K562 (cell line): ENCODE measurements around the gene KIZ. TPM values are rescaled to one million over a fixed set of nuclear protein-coding genes. Genes with fewer than 3 reads are reported as not detected.

Experiments used
- ATAC-seq: fragments of 200-7000 bp; cut with Tn5 transposase; 3 replicates; pipeline ENCODE4 v1.9.1; 2020; ENCODE audit warnings: moderate library complexity
- BruUV-seq: library from RNA; stranded (reverse); fragments of 400-500 nt; replicated peaks from 2 replicates; lab custom pipeline; 2021; lab: Mats Ljungman, UMichigan
- CTCF ChIA-PET: fragments of 300-600 bp; formaldehyde crosslinking; extraction: SDS; loops from one replicate; lab custom pipeline; 2021; ENCODE audit warnings: low intra/inter-chr PET ratio; lab: Yijun Ruan, JAX
- POLR2A ChIA-PET: fragments of 300-600, 350-650 bp; sonication (Branson Sonifier 250); formaldehyde crosslinking; extraction: SDS; loops from one replicate; lab custom pipeline; 2021; ENCODE audit warnings: antibody characterized with exemption, inconsistent platforms; lab: Yijun Ruan, JAX
- DNase-seq, 4 experiments: peaks; one replicate each; pipeline versions ENCODE4 v3.0.0 to v3.0.0-alpha.2; 2011 to 2018; ENCODE audit warnings: low spot score in 3 of 4, mixed read lengths in 3 of 4; ENCODE audit errors: extremely low read depth in 1 of 4
- FAIRE-seq: peaks from 2 replicates; lab custom pipeline; 2011; peaks lifted over from hg19 to GRCh38; lab: Jason Lieb, UNC
- H2AFZ ChIP-seq: 2 replicates; pipeline ENCODE4 v1.6.0; 2011; ENCODE audit warnings: low read depth, low read length, control low read depth, inconsistent platforms
- H3K27ac ChIP-seq: fragments of 200-600 bp; 3 replicates; pipeline ENCODE4 v1.8.0; 2011; ENCODE audit warnings: low read depth, mild to moderate bottlenecking, control low read depth, inconsistent platforms, low read length, moderate library complexity, mixed read lengths; ENCODE audit errors: extremely low read depth
- H3K27me3 ChIP-seq, 2 experiments: fragments of 300-600 bp in 1 of 2; 2 replicates in 1 of 2; 3 replicates in 1 of 2; pipeline versions ENCODE4 v1.6.0 to v1.8.0; 2011; ENCODE audit warnings: inconsistent platforms in 2 of 2, low read length in 2 of 2, mild to moderate bottlenecking in 1 of 2, mixed read lengths in 1 of 2, moderate library complexity in 1 of 2; ENCODE audit not compliant: control insufficient read depth in 2 of 2, insufficient read depth in 2 of 2
- H3K36me3 ChIP-seq: fragments of 300-600 bp; 3 replicates; pipeline ENCODE4 v1.8.0; 2011; ENCODE audit warnings: mild to moderate bottlenecking, low read length, inconsistent platforms; ENCODE audit not compliant: control insufficient read depth, insufficient read depth
- H3K4me1 ChIP-seq, 2 experiments: fragments of 200-600 bp in 1 of 2; replicated peaks in 1 of 2; 2 replicates in 1 of 2; 3 replicates in 1 of 2; pipeline versions ENCODE4 v1.5.1 to v1.8.0; 2011; ENCODE audit warnings: inconsistent platforms in 2 of 2, low read length in 2 of 2, mild to moderate bottlenecking in 1 of 2, mixed read lengths in 1 of 2, moderate library complexity in 1 of 2; ENCODE audit not compliant: control insufficient read depth in 2 of 2, insufficient read depth in 2 of 2
- H3K4me2 ChIP-seq: 2 replicates; pipeline ENCODE4 v1.6.1; 2011; ENCODE audit warnings: low read length, control low read depth, inconsistent platforms, mixed read lengths; ENCODE audit not compliant: insufficient read depth
- H3K4me3 ChIP-seq: fragments of 200-600 bp; sonication (generic), shearing (Covaris generic); 2 replicates; pipeline ENCODE4 v1.5.1; 2016; ENCODE audit warnings: control low read depth, inconsistent platforms
- H3K79me2 ChIP-seq: fragments of 200-600 bp; 3 replicates; pipeline ENCODE4 v1.8.0; 2011; ENCODE audit warnings: low read length, inconsistent platforms; ENCODE audit not compliant: control insufficient read depth, insufficient read depth
- H3K9ac ChIP-seq, 2 experiments: 2 replicates each; pipeline versions ENCODE4 v1.6.0 to v1.6.1; 2011; ENCODE audit warnings: low read depth in 2 of 2, low read length in 2 of 2, control low read depth in 1 of 2, inconsistent platforms in 1 of 2, mild to moderate bottlenecking in 1 of 2, mixed read lengths in 1 of 2; ENCODE audit not compliant: insufficient read depth in 1 of 2
- H3K9me1 ChIP-seq: one replicate; pipeline ENCODE4 v1.6.0; 2011; ENCODE audit warnings: inconsistent platforms, mild to moderate bottlenecking, low read length, moderate library complexity; ENCODE audit not compliant: control insufficient read depth, insufficient read depth
- H3K9me3 ChIP-seq: replicated peaks from 2 replicates; pipeline ENCODE4 v1.5.1; 2011; ENCODE audit warnings: low read depth, low read length, inconsistent platforms; ENCODE audit not compliant: control insufficient read depth, insufficient read depth
- H4K20me1 ChIP-seq: replicated peaks from 2 replicates; pipeline ENCODE4 v1.6.1; 2011; ENCODE audit warnings: low read length, inconsistent platforms, mixed read lengths; ENCODE audit not compliant: control insufficient read depth, insufficient read depth
- HLTF ChIP-seq: fragments of 450-650 bp; IDR thresholded peaks from 2 replicates; pipeline ENCODE4 v1.6.1; 2016
- RB1 ChIP-seq: fragments of 450-650 bp; IDR thresholded peaks from 2 replicates; pipeline ENCODE4 v1.6.1; 2017; ENCODE audit warnings: low read depth, mild to moderate bottlenecking
- RERE ChIP-seq: sonication (generic); formaldehyde crosslinking; IDR thresholded peaks from 2 replicates; pipeline ENCODE4 v1.8.0; 2023; ENCODE audit warnings: missing genetic modification reagents, mild to moderate bottlenecking, borderline replicate concordance
- RFX5 ChIP-seq: IDR thresholded peaks from 2 replicates; pipeline ENCODE4 v1.6.1; 2011; ENCODE audit warnings: low read depth, mild to moderate bottlenecking, improper control_type of control experiment, low read length
- SMAD3 ChIP-seq: fragments of 450-650 bp; formaldehyde crosslinking; conservative IDR thresholded peaks from 2 replicates; pipeline ENCODE4 v1.4.0; 2020; ENCODE audit warnings: mild to moderate bottlenecking
- ZNF143 ChIP-seq: sonication (generic); formaldehyde crosslinking; IDR thresholded peaks from 2 replicates; pipeline ENCODE4 v1.9.0; 2022; ENCODE audit warnings: mild to moderate bottlenecking, missing genetic modification reagents
- ZNF197 ChIP-seq: fragments of 200-800 bp; sonication (Bioruptor generic); IDR thresholded peaks from 2 replicates; pipeline ENCODE4 v1.6.1; 2016; ENCODE audit warnings: low read depth, missing genetic modification characterization, missing compliant biosample characterization
- ZNF785 ChIP-seq: fragments of 250-450 bp; sonication (Bioruptor Pico); IDR thresholded peaks from 2 replicates; pipeline ENCODE4 v1.4.0; 2020; ENCODE audit warnings: mild to moderate bottlenecking
- WGBS: fragments of 100-300 bp; shearing (Covaris generic); methylation state at CpG from one replicate; pipeline ENCODE4 v1.1.6; 2016; ENCODE audit warnings: low coverage, mixed read lengths; ENCODE audit not compliant: insufficient coverage; ENCODE audit errors: missing lambda C conversion rate; 5-methylcytosine and 5-hydroxymethylcytosine counted together
- in situ Hi-C: fragments of 300-500 bp; cut with MboI; formaldehyde crosslinking; loops from 4 replicates; pipeline ENCODE4 v1.15.0; 2018; ENCODE audit warnings: inconsistent platforms, mixed read lengths
- intact Hi-C: fragments of 100-400 bp; cut with micrococcal nuclease; formaldehyde crosslinking; loops from 2 replicates; pipeline ENCODE4 v1.14.2; 2022
- polyA plus RNA-seq, 8 experiments: library from polyadenylated mRNA; depleted of rRNA in 4 of 8; stranded (reverse) in 5 of 8; unstranded in 3 of 8; fragments of >200 nt; fragmentation: Nextera tagmentation in 2 of 8; fragmentation: Illumina TruSeq in 1 of 8; extraction: Ambion mirVana in 2 of 8; extraction: Trizol in 1 of 8; gene quantifications; 2 replicates each; pipeline versions ENCODE4 v1.2.1 to v1.2.3, GENCODE V29; 2011 to 2014; ENCODE audit warnings: inconsistent platforms in 1 of 8, missing spikeins in 1 of 8
- total RNA-seq, 7 experiments: library from RNA; depleted of rRNA in 6 of 7; stranded (reverse); fragments of >200 nt in 6 of 7; fragmentation: Illumina TruSeq in 2 of 7; extraction: Trizol in 2 of 7; gene quantifications; 2 replicates each; pipeline versions ENCODE4 v1.2.1 to v1.2.3, GENCODE V29; 2011 to 2021; ENCODE audit warnings: low replicate concordance in 1 of 7
- TF ChIP-seq, protein P1 (sequence below): sonication (generic); formaldehyde crosslinking; IDR thresholded peaks from 2 replicates; pipeline ENCODE4 v1.8.0; 2022; ENCODE audit warnings: mild to moderate bottlenecking, missing genetic modification reagents

Gene KIZ
- total and polyA plus RNA-seq, 9 of the 15 experiments (the other 6 are each of a cell fraction or from before 2014, with no cell fraction given): 4.9 to 21.1 (median 13.5) TPM

- Histone ChIP-seq H3K4me2 (no peak overlapping the region), H3K9me3 (no peaks in the 10 kb centered on the region), H3K4me1 (no peaks in the 10 kb centered on the region; a peak in 1 of 5 replicates), H3K27me3 (no peaks in the 10 kb centered on the region), H3K9me1 (no peaks in the 10 kb centered on the region), H3K4me3 (no peak overlapping the region), H2AFZ (no peak overlapping the region), H3K27ac (no peak overlapping the region), H4K20me1 (no peaks in the 10 kb centered on the region), H3K9ac (no peak overlapping the region), H3K36me3 (no peaks in the 10 kb centered on the region), H3K79me2 (no peaks in the 10 kb centered on the region)
- BruUV-seq: no TSS peak
- no peak for ATAC-seq
- no peak for DNase-seq
- in situ Hi-C loops: no loop called here
- ChIA-PET POLR2A (no interaction called here), CTCF (no interaction called here)
- FAIRE-seq: no peak
- 85% methylated on average over 1 of the region's 1 CpG for whole genome bisulfite sequencing
- intact Hi-C loops: no loop called here
- TF ChIP-seq HLTF (no peak), ZNF197 (CRISPR knock-in tag) (no peak), RERE (no peak), ZNF785 (CRISPR knock-in tag) (no peak), RFX5 (no peak), SMAD3 (CRISPR knock-in tag) (no peak), RB1 (no peak), ZNF143 (CRISPR knock-in tag) (no peak)
- TF ChIP-seq, protein P1, sequence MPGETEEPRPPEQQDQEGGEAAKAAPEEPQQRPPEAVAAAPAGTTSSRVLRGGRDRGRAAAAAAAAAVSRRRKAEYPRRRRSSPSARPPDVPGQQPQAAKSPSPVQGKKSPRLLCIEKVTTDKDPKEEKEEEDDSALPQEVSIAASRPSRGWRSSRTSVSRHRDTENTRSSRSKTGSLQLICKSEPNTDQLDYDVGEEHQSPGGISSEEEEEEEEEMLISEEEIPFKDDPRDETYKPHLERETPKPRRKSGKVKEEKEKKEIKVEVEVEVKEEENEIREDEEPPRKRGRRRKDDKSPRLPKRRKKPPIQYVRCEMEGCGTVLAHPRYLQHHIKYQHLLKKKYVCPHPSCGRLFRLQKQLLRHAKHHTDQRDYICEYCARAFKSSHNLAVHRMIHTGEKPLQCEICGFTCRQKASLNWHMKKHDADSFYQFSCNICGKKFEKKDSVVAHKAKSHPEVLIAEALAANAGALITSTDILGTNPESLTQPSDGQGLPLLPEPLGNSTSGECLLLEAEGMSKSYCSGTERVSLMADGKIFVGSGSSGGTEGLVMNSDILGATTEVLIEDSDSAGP (CRISPR knock-in tag): no peak
Measured at GRCh38 chr20:21214431-21214830, 88.5 kb downstream of the KIZ start.
